NCI-H345 treated with DMSO at 0.1 percent for 48 hours (cell line): ENCODE results near the gene DNMT3B.
"Not testable (repeated sequence)": the region's sequence is repeated elsewhere in the genome, so short reads cannot be mapped to it uniquely, and the experiment has no call there.

Experiments
- DNase-seq: peaks from one replicate; lab custom pipeline; 2025; ENCODE audit not compliant: unreplicated experiment; lab: John Stamatoyannopoulos, UW

The DNMT3B gene

GRCh38 chr20:32762754-32763201 is 593 bp downstream of the DNMT3B start:
- no peak for DNase-seq

- peak; percentile 19 for DNase-seq
Measured at GRCh38 chr20:32763202-32764004, 1.2 kb downstream of the DNMT3B start.

DNA sequence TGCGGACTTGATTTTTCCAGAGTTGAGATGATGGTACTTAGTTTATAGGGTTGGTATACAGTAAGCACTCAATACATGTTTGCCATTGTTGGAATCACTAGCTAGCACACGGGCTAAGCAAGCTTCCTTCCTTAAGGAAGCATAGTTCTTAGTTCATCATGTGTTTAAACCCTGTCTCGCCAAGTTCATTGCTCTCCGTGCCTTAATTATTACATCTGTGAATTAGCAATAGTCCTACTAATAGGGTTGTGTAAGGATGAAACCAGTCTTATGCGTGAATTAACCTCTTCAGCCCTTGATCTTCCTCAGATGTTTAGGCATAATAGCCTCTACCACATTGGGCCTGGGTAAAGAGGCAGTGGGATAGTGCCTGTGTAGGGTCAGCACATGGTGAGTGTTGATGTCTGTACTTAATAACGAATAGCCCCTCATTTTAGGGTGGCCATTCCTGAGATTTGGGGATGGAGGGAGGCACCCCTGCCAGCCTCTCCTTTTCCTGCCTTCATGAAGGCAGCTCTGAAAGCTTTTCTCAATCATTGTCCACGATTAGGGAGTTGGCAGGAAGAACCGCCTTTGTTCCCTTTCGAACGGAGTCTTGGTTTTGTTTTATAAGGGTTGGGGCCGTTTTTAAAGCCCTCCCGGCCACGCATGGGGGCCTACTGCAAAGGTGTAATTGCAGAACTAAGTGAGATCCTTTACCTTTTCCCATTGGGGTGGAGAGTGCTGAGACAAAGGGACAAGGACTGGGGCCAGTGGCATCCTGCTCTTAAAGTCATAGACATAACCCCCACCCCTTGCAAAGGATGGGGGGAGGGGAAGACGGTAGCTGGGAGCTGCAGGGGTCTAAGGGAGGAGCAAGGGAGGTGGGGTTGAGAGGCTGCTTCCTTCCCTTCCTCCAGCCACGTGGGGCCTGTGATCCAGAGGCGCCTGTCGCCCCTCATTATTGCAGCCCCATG is 2.1 kb downstream of the DNMT3B start:
- DNase-seq = no peak

GRCh38 chr20:32765230-32765875 is 3.2 kb downstream of the DNMT3B start:
- DNase-seq = not testable (repeated sequence)

DNA sequence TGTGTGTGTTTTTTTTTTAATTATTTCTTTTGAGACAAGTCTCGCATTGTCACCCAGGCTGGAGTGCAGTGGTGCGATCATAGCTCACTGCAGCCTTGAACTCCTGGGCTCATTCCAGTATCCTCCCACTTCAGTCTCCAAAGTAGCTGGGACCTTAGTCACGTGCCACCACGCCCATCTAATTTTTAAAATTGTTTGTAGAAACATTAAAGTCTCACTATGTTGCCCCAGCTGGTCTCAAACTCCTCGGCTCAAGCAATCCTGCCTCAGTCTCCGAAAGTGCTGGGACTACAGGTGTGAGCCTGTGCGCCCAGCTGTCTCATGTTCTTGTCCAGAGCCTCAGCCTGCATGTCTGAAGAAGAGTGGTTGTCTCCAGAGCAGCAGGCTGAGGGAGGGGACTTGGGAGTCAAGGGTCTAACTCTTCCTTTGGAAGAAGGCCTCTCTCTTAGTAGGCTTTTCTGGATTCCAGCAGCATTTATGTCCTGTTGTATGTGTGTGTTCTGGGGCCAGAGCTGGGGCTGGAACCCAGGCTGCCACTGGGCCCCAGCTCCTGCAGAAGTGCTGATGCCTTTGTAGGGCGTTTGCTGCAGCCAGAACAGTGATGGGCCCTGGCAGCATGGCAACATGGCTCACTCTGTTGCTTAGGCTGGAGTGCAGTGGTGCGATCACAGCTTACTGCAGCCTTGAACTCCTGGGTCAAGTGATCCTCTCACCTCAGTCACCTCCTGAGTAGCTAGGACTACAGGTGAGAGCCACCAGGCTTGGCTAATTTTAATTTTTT is 5.4 kb downstream of the DNMT3B start:
- DNase-seq = no peak

GRCh38 chr20:32772046-32772445 is 9.9 kb downstream of the DNMT3B start:
- DNase-seq = no peak

DNA sequence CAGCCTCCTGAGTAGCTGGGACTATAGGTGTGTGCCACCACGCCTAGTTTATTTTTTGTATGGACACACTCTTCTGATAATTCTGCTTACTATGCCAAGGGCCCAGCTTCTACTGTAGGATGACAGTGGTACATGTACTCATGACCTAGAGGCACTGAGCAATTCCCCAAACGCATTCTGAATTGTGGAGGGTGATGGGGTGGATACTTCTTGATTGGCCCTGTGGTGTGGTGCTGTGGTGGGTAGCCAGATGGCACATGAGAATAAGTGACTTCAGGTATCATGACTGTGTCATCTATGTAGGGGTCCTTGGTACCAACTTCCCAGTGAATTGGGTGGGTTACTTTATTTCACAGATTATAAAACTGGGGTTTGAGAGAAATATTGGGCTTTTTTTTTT is 11.0 kb downstream of the DNMT3B start:
- DNase-seq = no peak

DNA sequence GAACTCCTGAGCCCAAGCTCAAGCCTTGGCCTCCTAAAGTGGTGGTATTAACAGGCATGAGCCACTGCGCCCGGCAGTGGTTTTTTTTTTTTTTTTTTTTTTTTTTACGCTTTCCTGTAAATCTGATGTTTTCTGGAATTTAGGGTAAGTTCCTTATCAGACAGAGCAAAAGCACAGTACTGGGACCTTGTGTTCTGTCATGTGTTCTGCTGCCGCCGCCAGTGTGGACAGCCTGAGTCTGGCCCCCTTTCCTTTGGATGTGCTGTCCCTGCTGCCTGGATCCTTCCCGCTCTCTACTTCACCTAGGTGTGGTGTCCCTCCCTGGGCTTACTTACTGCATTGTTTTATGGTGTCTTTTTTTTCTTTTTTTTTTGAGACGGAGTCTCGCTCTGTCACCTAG is 11.7 kb downstream of the DNMT3B start:
- DNase-seq = no peak

DNA sequence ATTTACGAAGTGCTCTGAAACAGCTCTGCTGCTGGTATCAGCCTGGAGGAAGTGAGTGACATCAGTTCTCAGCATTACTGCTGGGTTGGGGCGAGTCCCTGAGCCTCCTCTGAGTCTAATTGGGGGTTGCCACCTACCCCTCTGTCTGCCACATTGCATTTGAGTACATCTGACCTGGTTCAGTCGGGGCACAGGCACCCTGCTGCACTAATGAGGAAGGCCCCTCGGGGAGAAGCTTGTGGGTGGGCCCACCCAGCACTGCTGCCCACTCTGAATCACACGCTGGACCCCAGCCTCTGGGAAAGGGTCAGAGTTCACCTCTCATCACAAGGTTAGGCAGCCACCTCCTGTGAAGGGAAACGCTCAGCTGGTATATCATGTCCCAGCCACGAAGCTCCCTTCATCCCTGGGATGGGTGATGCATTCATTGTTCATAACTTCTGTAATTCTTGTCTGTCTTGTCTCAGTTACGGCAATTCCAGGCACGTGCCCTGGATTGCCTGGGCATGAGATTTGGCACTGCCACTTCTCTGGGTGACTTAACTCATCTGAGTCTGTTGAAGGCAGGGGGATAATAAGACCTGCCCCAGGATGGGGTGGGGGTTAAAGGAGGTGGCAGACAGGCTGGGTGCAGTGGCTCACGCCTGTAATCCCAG is 13.3 kb downstream of the DNMT3B start:
- no peak for DNase-seq

GRCh38 chr20:32777177-32777956 is 15.2 kb downstream of the DNMT3B start:
- DNase-seq = no peak

GRCh38 chr20:32779500-32780211 is 17.5 kb downstream of the DNMT3B start:
- peak; percentile 11 for DNase-seq

- DNase-seq = peak; percentile 3
Measured at GRCh38 chr20:32780278-32780677, 18.1 kb downstream of the DNMT3B start.

DNA sequence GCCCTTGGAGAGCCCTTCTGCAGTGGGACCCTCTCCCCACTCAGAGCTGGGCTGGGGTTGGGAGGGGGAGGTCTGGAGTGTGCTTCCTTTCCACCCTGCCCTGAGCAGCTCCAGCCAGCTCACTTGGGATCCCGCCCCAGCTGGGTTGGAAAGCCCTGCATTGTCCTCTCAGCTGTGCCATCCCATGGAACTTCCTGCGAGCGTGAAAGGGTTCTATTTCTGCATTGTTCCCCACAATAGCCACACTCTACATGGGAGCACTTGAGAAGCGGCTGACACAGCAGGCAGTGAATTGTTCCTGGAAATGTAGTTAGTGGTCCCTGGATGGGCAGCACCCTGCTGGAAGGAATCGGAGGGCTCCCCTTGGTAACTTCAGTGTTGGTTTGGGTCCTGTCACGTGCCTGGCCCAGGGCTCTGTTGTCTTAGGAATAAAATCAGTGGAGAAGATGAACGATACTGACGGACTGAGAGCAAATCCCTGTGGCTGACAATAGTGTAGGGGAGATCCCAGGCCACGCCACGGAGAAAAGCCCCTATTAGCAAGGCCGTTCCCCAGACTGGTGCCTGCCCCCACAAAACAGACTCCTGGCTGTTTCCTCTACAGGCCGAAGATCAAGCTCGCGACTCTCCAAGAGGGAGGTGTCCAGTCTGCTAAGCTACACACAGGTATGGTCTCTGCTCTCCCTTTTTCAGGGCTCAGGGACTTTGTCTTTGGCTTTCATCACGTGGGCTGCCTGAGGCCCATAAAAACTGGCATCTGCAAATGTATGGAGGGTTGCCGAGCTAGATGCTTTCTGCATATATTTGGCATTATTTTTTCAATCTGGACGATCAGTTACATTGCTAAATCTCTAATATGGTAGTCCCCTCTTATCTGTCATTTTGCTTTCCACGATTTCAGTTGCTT is 18.8 kb downstream of the DNMT3B start:
- DNase-seq = peak; percentile 98

DNA sequence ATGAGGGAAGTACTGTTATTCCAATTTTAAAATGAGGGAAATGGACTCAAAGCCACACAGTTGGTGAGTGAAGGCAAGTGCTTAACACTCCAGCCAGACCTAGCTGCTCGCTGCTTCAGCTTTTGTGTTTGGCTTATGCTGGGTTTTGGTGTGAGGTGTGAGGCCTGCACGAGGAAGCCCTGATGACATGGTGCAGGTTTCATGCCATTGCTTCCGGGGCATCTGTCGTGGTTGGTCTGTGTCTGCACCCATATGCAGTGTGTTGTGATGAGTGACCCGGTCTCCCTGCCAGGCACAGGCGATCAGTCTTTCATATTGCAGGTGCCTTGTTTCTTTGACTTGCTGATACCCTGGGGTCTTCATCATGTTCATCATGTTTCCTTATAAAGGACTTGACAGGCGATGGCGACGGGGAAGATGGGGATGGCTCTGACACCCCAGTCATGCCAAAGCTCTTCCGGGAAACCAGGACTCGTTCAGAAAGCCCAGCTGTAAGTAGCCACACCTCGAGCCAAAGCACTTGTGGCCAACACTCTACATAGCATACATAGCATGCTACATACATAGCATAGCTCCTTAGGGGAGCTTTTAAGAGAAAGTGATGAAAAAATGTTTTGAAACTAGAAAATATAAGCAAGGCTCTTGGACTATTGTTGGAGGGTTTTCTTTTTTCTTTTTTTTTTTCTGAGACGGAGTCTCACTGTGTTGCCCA is 22.3 kb downstream of the DNMT3B start:
- DNase-seq = no peak

GRCh38 chr20:32786059-32786760 is 24.0 kb downstream of the DNMT3B start:
- no peak for DNase-seq

GRCh38 chr20:32787168-32787567 is 25.0 kb downstream of the DNMT3B start:
- no peak for DNase-seq
